ENCODE data around the gene SV2C. TPM values are rescaled to one million over a fixed set of nuclear protein-coding genes. Genes with fewer than 3 reads are reported as not detected.

SV2C gene
- total RNA-seq, 1 donor from 2014 or later: not detected

DNA sequence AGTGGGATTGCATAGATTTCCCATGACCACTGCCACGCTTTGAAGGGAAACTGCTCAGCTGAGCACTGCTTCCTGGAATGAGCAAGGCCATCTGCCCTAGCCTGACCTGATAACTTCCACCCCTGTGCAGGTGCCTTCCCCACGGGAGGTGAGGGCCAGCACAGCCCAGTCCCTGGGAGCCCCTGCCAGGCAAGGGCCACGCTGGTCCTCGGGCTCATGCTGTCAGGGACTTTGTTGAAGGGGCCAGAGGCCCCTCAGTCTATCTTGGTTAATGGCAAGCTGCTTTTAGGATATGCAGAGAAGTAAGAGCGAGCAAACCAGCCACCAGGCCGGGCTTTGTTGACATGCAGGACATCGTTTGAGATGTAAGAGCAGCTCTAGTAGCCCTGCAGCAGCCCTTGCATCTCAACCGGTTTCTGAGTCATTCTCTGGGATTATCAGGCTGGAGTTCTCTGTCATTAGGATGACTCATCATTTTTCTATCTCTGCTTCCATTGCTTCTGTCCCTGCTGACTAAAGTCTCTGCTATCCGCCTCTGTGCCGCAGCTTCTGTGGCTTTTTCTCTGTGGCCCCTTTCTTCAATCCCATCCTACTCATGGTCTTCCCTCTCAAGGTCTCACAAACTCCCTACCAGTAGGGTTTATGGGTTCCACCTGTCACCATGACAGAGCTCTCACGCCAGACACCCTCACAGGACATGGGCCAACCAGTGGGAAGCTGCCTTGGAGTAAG, 289.3 kb downstream of the SV2C start:
- Mint-ChIP-seq H3K9me3 (no peaks in the 10 kb centered on the region), H3K27me3 (no peaks in the 10 kb centered on the region), H3K4me3 (no peak overlapping the region), H3K27ac (no peak overlapping the region), H3K36me3 (ENCODE audit: low read depth) (no peaks in the 10 kb centered on the region), H3K4me1 (no peaks in the 10 kb centered on the region)
- POLR2A ChIA-PET: no interaction called here
- no peak for DNase-seq
- no peak for TF ChIP-seq CTCF (IDR thresholded peaks at IDR 0.05)
- intact Hi-C loops (cut with micrococcal nuclease): no loop called here
- no peak for ATAC-seq (ENCODE audit: low read depth)
- CTCF ChIA-PET: no interaction called here

GRCh38 chr5:76376148-76376865, 293.1 kb downstream of the SV2C start:
- POLR2A ChIA-PET: no interaction called here
- intact Hi-C loops (cut with micrococcal nuclease): no loop called here

GRCh38 chr5:76376866-76377230, 293.7 kb downstream of the SV2C start:
- Mint-ChIP-seq H3K36me3 (ENCODE audit: low read depth) (no peaks in the 10 kb centered on the region), H3K4me3 (no peak overlapping the region), H3K9me3 (no peaks in the 10 kb centered on the region), H3K27ac (no peak overlapping the region), H3K27me3 (no peaks in the 10 kb centered on the region), H3K4me1 (peaks cover 5% of the 10 kb centered on the region)
- ATAC-seq (ENCODE audit: low read depth) (no peak), DNase-seq (no peak)
- ChIA-PET POLR2A (interaction anchor here (0.6 kb wide), 1 partner anchor 58 kb away, joined by 3 read pairs; no protein-coding TSS in a partner anchor), CTCF (no interaction called here)
- TF ChIP-seq CTCF (IDR thresholded peaks at IDR 0.05): no peak
- intact Hi-C loops (cut with micrococcal nuclease): no loop called here

More at GRCh38 chr5:76376148-76376865, 293.1 kb downstream of the SV2C start:
- ATAC-seq (ENCODE audit: low read depth): no peak
- Mint-ChIP-seq H3K27me3 (no peaks in the 10 kb centered on the region), H3K27ac (no peak overlapping the region), H3K4me3 (no peak overlapping the region), H3K9me3 (no peaks in the 10 kb centered on the region), H3K4me1 (peaks cover 5% of the 10 kb centered on the region), H3K36me3 (ENCODE audit: low read depth) (no peaks in the 10 kb centered on the region)
- no peak for DNase-seq
- no peak for TF ChIP-seq CTCF (IDR thresholded peaks at IDR 0.05)
- CTCF ChIA-PET: no interaction called here

- ChIA-PET CTCF (no interaction called here), POLR2A (no interaction called here)
- no peak overlapping the region for H3K4me3 Mint-ChIP-seq
- H3K9me3 Mint-ChIP-seq: no peaks in the 10 kb centered on the region
- H3K36me3 Mint-ChIP-seq (ENCODE audit: low read depth): no peaks in the 10 kb centered on the region
- TF ChIP-seq CTCF (IDR thresholded peaks at IDR 0.05): no peak
- ATAC-seq (ENCODE audit: low read depth) (no peak), DNase-seq (no peak)
- intact Hi-C loops (cut with micrococcal nuclease): no loop called here
- H3K27ac Mint-ChIP-seq: no peak overlapping the region
- no peaks in the 10 kb centered on the region for H3K27me3 Mint-ChIP-seq
- peaks cover 5% of the 10 kb centered on the region for H3K4me1 Mint-ChIP-seq
These were observed 295.2 kb downstream of the SV2C start for GRCh38 chr5:76378355-76378754.

- Mint-ChIP-seq H3K4me3 (no peak overlapping the region), H3K9me3 (no peaks in the 10 kb centered on the region), H3K4me1 (peaks cover 5% of the 10 kb centered on the region), H3K27me3 (no peaks in the 10 kb centered on the region), H3K27ac (no peak overlapping the region), H3K36me3 (ENCODE audit: low read depth) (no peaks in the 10 kb centered on the region)
- no peak for TF ChIP-seq CTCF (IDR thresholded peaks at IDR 0.05)
- intact Hi-C loops (cut with micrococcal nuclease): no loop called here
- no peak for ATAC-seq (ENCODE audit: low read depth)
- ChIA-PET POLR2A (no interaction called here), CTCF (no interaction called here)
- DNase-seq: no peak
These were observed 296.1 kb downstream of the SV2C start for GRCh38 chr5:76379316-76379715.

Data from activated B cell treated with CpG ODN at 0.5 μM for 24 hours (primary cell).